HFFc6 (cell line): ENCODE data around the gene EARS2. TPM values are rescaled to one million over a fixed set of nuclear protein-coding genes. Genes with fewer than 3 reads are reported as not detected.
A peak's percentile ranks its signal among the peaks of the same experiment; 100 is the strongest.

ENCODE experiments used
- DNase-seq: peaks from one replicate; pipeline ENCODE4 v3.0.0-alpha.2; 2018
- H3K27ac Mint-ChIP-seq: 2 replicates; pipeline ENCODE4 v1.8.0; 2020; ENCODE audit warnings: mild to moderate bottlenecking, mixed read lengths
- H3K27me3 Mint-ChIP-seq: 2 replicates; pipeline ENCODE4 v1.8.0; 2021; ENCODE audit warnings: mild to moderate bottlenecking, moderate library complexity, mixed read lengths; ENCODE audit not compliant: insufficient read depth
- H3K36me3 Mint-ChIP-seq: 2 replicates; pipeline ENCODE4 v1.8.0; 2021; ENCODE audit warnings: low read depth, mixed read lengths
- H3K4me1 Mint-ChIP-seq: 2 replicates; pipeline ENCODE4 v1.8.0; 2020; ENCODE audit warnings: low read depth, mixed read lengths
- H3K4me3 Mint-ChIP-seq: 2 replicates; pipeline ENCODE4 v1.8.0; 2020; ENCODE audit warnings: mild to moderate bottlenecking, moderate library complexity, mixed read lengths
- H3K9me3 Mint-ChIP-seq: 2 replicates; pipeline ENCODE4 v1.8.0; 2020; ENCODE audit warnings: mild to moderate bottlenecking, mixed read lengths
- CTCF ChIP-seq: fragments of 200-600 bp; sonication (generic); IDR thresholded peaks from 2 replicates; pipeline ENCODE4 v1.5.0; 2021; ENCODE audit warnings: antibody characterized with exemption, mild to moderate bottlenecking
- total RNA-seq, 6 experiments: library from RNA; stranded (reverse); fragmentation: NEBNext Ultra II Directional; extraction: Animal tissue kit (Norgen Biotek cat#: 25700); gene quantifications; 2 replicates in 1 of 6; 3 replicates in 5 of 6; pipeline ENCODE4 v1.2.3, GENCODE V29; 2021

The EARS2 gene
- total RNA-seq, 6 experiments from 2014 or later, result 22.1 to 30.8 (median 27.0) TPM

GRCh38 chr16:23519282-23519681, 37.9 kb downstream of the EARS2 start:
- Mint-ChIP-seq H3K9me3 (no peaks in the 10 kb centered on the region), H3K4me1 (no peaks in the 10 kb centered on the region), H3K27ac (no peak overlapping the region), H3K4me3 (no peak overlapping the region), H3K36me3 (peaks cover 36% of the 10 kb centered on the region), H3K27me3 (peaks cover 1% of the 10 kb centered on the region)
- DNase-seq, result no peak
- no peak for TF ChIP-seq CTCF

GRCh38 chr16:23518435-23518891, 38.7 kb downstream of the EARS2 start:
- no peak for TF ChIP-seq CTCF
- DNase-seq, result no peak
- Mint-ChIP-seq H3K27me3 (peaks cover 1% of the 10 kb centered on the region), H3K4me1 (no peaks in the 10 kb centered on the region), H3K27ac (no peak overlapping the region), H3K4me3 (no peak overlapping the region), H3K9me3 (no peaks in the 10 kb centered on the region), H3K36me3 (peaks cover 35% of the 10 kb centered on the region)

- H3K9me3 Mint-ChIP-seq, result no peaks in the 10 kb centered on the region
- DNase-seq, result no peak
- no peaks in the 10 kb centered on the region; the same call in none of the 2 replicates for H3K27me3 Mint-ChIP-seq
- H3K4me1 Mint-ChIP-seq, result no peaks in the 10 kb centered on the region
- peak overlapping the region; percentile 0; the same call in 1 of the 2 replicates for H3K27ac Mint-ChIP-seq
- H3K36me3 Mint-ChIP-seq, result peaks cover 16% of the 10 kb centered on the region
- no peak for TF ChIP-seq CTCF
- H3K4me3 Mint-ChIP-seq, result no peak overlapping the region
These were observed 40.6 kb downstream of the EARS2 start for GRCh38 chr16:23516366-23517137.

GRCh38 chr16:23515881-23516280, 41.3 kb downstream of the EARS2 start:
- TF ChIP-seq CTCF, result no peak
- H3K4me3 Mint-ChIP-seq, result no peak overlapping the region
- H3K27me3 Mint-ChIP-seq, result no peaks in the 10 kb centered on the region; the same call in none of the 2 replicates
- H3K36me3 Mint-ChIP-seq, result peaks cover 9% of the 10 kb centered on the region
- H3K27ac Mint-ChIP-seq, result no peak overlapping the region
- H3K9me3 Mint-ChIP-seq, result no peaks in the 10 kb centered on the region
- H3K4me1 Mint-ChIP-seq, result no peaks in the 10 kb centered on the region
- no peak for DNase-seq

- Mint-ChIP-seq H3K27me3 (no peaks in the 10 kb centered on the region; the same call in none of the 2 replicates), H3K4me1 (peaks cover 5% of the 10 kb centered on the region; the same call in 1 of the 2 replicates), H3K4me3 (no peak overlapping the region), H3K27ac (no peak overlapping the region), H3K36me3 (peaks cover 5% of the 10 kb centered on the region), H3K9me3 (no peaks in the 10 kb centered on the region)
- no peak for TF ChIP-seq CTCF
- no peak for DNase-seq
These were observed 42.6 kb downstream of the EARS2 start for GRCh38 chr16:23514381-23515152.
